Transverse colon (tissue), 3 donors: ENCODE measurements around the gene DTWD2.

ENCODE experiments used
- POLR2A ChIP-seq: fragments of 450-650 bp; IDR thresholded peaks from one replicate; pipeline ENCODE4 v1.6.1; 2016; ENCODE audit warnings: antibody characterized with exemption, mild to moderate bottlenecking, moderate library complexity
- TF ChIP-seq, protein P1 (sequence below), 5 experiments: fragments of 200-600 bp in 3 of 5; fragments of 450-650 bp in 2 of 5; sonication (generic) in 3 of 5; IDR thresholded peaks; 1 replicate in 2 of 5; 2 replicates in 3 of 5; pipeline ENCODE4 v1.5.1; 2016 to 2017; ENCODE audit warnings: antibody characterized with exemption in 5 of 5, inconsistent platforms in 3 of 5, mild to moderate bottlenecking in 2 of 5, moderate library complexity in 1 of 5

DNA sequence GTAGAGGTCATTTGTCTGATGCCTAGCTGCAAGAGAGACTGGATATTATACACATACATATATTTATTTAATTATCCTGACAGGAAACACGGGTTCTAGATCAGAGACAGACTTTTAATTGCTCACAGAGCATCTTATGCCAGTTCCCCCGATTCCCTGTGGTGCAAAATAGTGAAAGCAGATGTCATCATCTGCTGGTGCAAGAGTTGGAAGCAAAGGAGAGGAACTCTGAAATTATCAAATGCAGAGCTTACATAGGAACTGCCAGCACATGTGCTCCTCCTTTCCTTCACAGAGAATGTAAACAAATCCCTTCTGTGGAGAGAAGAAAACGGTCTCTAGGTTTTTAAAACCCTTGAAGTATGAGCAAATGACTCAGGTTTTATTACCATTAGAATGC lies 69.3 kb downstream of the DTWD2 start:
- TF ChIP-seq, protein P1, sequence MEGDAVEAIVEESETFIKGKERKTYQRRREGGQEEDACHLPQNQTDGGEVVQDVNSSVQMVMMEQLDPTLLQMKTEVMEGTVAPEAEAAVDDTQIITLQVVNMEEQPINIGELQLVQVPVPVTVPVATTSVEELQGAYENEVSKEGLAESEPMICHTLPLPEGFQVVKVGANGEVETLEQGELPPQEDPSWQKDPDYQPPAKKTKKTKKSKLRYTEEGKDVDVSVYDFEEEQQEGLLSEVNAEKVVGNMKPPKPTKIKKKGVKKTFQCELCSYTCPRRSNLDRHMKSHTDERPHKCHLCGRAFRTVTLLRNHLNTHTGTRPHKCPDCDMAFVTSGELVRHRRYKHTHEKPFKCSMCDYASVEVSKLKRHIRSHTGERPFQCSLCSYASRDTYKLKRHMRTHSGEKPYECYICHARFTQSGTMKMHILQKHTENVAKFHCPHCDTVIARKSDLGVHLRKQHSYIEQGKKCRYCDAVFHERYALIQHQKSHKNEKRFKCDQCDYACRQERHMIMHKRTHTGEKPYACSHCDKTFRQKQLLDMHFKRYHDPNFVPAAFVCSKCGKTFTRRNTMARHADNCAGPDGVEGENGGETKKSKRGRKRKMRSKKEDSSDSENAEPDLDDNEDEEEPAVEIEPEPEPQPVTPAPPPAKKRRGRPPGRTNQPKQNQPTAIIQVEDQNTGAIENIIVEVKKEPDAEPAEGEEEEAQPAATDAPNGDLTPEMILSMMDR (IDR thresholded peaks at IDR 0.05): no peak
- TF ChIP-seq POLR2A: no peak
